Bronchial epithelial cell (primary cell): ENCODE measurements around the gene OPCML. TPM values are rescaled to one million over a fixed set of nuclear protein-coding genes. Genes with fewer than 3 reads are reported as not detected.

Experiments used
- DNase-seq: peaks from one replicate; pipeline ENCODE4 v3.0.0-alpha.2; 2010; ENCODE audit warnings: low read depth
- FAIRE-seq: peaks from 2 replicates; lab custom pipeline; 2011; peaks lifted over from hg19 to GRCh38; lab: Jason Lieb, UNC
- H3K27me3 ChIP-seq: 2 replicates; pipeline ENCODE4 v1.5.1; 2011; ENCODE audit warnings: low read length; ENCODE audit not compliant: control insufficient read depth, insufficient read depth
- H3K36me3 ChIP-seq: 2 replicates; pipeline ENCODE4 v1.5.1; 2011; ENCODE audit warnings: low read length; ENCODE audit not compliant: control insufficient read depth, insufficient read depth
- H3K4me3 ChIP-seq: 2 replicates; pipeline ENCODE4 v1.5.1; 2011; ENCODE audit warnings: mild to moderate bottlenecking, low read depth, low read length, control low read depth
- total RNA-seq: library from RNA; depleted of rRNA; stranded (reverse); fragments of >200 nt; gene quantifications from 2 replicates; pipeline ENCODE4 v1.2.1, GENCODE V29; 2014
- TF ChIP-seq, protein P1 (sequence below): IDR thresholded peaks from 2 replicates; pipeline ENCODE4 v1.5.1; 2011; ENCODE audit warnings: mild to moderate bottlenecking, moderate library complexity, low read length, control low read depth, inconsistent platforms; ENCODE audit not compliant: insufficient read depth, severe bottlenecking

The OPCML gene
- total RNA-seq, 1 donor from 2014 or later, result not detected

DNA sequence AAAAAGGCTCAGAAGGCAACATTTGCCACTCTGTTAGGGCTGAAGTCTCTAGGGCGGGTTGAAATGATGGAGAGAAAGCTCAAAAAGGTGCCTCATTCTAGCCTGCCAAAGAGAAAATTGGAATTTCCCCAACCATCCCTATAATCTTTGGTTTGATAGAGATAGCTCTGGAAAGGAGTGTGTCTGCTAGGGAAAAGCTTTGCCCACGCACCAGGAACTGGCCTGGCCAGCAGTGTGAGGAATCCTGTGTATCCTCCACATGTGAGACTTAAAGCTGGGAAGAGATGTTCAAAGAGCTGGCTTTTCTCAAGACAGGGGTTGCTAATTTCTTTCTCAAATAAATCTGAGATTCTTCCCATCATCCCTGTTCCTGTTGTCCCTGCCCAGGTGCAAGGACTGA is 193.7 kb downstream of the OPCML start:
- DNase-seq (no peak), FAIRE-seq (no peak)
- Histone ChIP-seq H3K27me3 (no peaks in the 10 kb centered on the region), H3K4me3 (no peak overlapping the region), H3K36me3 (no peaks in the 10 kb centered on the region)
- TF ChIP-seq, protein P1, sequence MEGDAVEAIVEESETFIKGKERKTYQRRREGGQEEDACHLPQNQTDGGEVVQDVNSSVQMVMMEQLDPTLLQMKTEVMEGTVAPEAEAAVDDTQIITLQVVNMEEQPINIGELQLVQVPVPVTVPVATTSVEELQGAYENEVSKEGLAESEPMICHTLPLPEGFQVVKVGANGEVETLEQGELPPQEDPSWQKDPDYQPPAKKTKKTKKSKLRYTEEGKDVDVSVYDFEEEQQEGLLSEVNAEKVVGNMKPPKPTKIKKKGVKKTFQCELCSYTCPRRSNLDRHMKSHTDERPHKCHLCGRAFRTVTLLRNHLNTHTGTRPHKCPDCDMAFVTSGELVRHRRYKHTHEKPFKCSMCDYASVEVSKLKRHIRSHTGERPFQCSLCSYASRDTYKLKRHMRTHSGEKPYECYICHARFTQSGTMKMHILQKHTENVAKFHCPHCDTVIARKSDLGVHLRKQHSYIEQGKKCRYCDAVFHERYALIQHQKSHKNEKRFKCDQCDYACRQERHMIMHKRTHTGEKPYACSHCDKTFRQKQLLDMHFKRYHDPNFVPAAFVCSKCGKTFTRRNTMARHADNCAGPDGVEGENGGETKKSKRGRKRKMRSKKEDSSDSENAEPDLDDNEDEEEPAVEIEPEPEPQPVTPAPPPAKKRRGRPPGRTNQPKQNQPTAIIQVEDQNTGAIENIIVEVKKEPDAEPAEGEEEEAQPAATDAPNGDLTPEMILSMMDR, result no peak

- H3K4me3 ChIP-seq, result no peak overlapping the region
- no peaks in the 10 kb centered on the region for H3K36me3 ChIP-seq
- no peak for DNase-seq
- no peak for FAIRE-seq
- H3K27me3 ChIP-seq, result no peaks in the 10 kb centered on the region
- TF ChIP-seq, protein P1, result no peak
These were observed 194.3 kb downstream of the OPCML start for GRCh38 chr11:133337951-133338418.

DNA sequence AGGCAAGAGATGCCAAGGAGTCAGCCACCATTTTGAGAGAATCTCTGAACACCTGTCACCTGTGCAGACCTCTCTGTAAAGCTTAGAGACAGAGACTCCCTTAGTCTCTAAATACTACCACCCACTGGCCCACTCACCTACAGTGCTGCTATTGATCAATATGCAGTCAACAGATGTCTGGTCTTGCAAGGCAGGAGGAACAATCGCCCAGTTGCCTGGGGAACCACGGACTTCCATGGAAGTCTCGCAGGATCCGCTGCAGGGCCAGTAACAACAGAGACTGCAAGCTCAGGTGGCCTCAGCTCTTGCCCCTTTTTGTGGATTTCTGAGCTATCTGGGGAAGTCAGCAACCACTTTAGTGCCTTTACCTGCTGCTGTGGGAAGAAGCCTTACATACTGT is 195.1 kb downstream of the OPCML start:
- FAIRE-seq, result no peak
- no peak for DNase-seq
- no peaks in the 10 kb centered on the region for H3K27me3 ChIP-seq
- TF ChIP-seq, protein P1, result no peak
- no peak overlapping the region for H3K4me3 ChIP-seq
- H3K36me3 ChIP-seq, result no peaks in the 10 kb centered on the region

GRCh38 chr11:133331031-133331430 is 201.3 kb downstream of the OPCML start:
- no peak overlapping the region for H3K4me3 ChIP-seq
- DNase-seq (no peak), FAIRE-seq (no peak)
- no peaks in the 10 kb centered on the region for H3K27me3 ChIP-seq
- no peaks in the 10 kb centered on the region for H3K36me3 ChIP-seq
- TF ChIP-seq, protein P1, result no peak

DNA sequence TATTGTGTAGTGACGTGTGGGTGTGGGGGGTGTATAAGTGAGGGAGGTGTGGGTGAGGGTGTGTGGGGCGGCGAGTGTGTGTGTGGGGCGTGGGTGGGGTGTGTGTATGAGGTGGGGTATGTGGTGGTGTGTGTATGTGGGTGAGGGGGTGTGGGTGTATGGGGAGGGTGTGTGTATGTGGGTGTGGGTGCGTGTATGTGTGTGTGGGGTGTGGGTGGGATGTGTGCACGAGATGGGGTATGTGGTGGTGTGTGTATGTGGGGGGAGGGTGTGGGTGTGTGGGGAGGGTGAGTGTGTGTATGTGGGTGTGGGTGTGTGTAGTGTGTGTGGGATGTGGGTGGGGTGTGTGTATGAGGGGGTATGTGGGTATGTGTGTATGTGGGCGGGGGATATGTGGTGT is 205.5 kb downstream of the OPCML start:
- Histone ChIP-seq H3K27me3 (no peaks in the 10 kb centered on the region), H3K4me3 (no peak overlapping the region), H3K36me3 (no peaks in the 10 kb centered on the region)
- TF ChIP-seq, protein P1, result no peak
- FAIRE-seq (no peak), DNase-seq (no peak)

- no peak for DNase-seq
- Histone ChIP-seq H3K4me3 (no peak overlapping the region), H3K27me3 (no peaks in the 10 kb centered on the region), H3K36me3 (no peaks in the 10 kb centered on the region)
- no peak for FAIRE-seq
- TF ChIP-seq, protein P1, result no peak
These were observed 206.0 kb downstream of the OPCML start for GRCh38 chr11:133326332-133326731.
